GM23338 (cell line): ENCODE results near the gene ECD. TPM values are rescaled to one million over a fixed set of nuclear protein-coding genes. Genes with fewer than 3 reads are reported as not detected.

Experiments
- ATAC-seq: fragments of 200-7000 bp; cut with Tn5 transposase; 3 replicates; pipeline ENCODE4 v1.9.1; 2020
- DNase-seq: peaks from one replicate; pipeline ENCODE4 v3.0.0-alpha.2; 2015; ENCODE audit warnings: low spot score
- H2AFZ ChIP-seq: fragments of 200-600 bp; sonication (generic); 2 replicates; pipeline ENCODE4 v1.8.0; 2016; ENCODE audit warnings: antibody characterized with exemption, mild to moderate bottlenecking, moderate library complexity
- H3F3A ChIP-seq: fragments of 200-600 bp; sonication (generic); replicated peaks from 2 replicates; pipeline ENCODE4 v1.8.0; 2017; ENCODE audit warnings: antibody characterized with exemption, mixed run types, low read depth
- H3K27ac ChIP-seq: fragments of 200-600 bp; sonication (generic); 2 replicates; pipeline ENCODE4 v1.6.1; 2016; ENCODE audit warnings: low read depth
- H3K27me3 ChIP-seq: fragments of 200-600 bp; sonication (generic); 2 replicates; pipeline ENCODE4 v1.8.0; 2016; ENCODE audit warnings: mild to moderate bottlenecking, mixed run types, moderate library complexity; ENCODE audit not compliant: insufficient read depth
- H3K36me3 ChIP-seq: fragments of 200-600 bp; sonication (generic); 2 replicates; pipeline ENCODE4 v1.8.0; 2016; ENCODE audit warnings: mild to moderate bottlenecking; ENCODE audit not compliant: insufficient read depth
- H3K4me1 ChIP-seq: fragments of 200-600 bp; sonication (generic); 2 replicates; pipeline ENCODE4 v1.8.0; 2016; ENCODE audit warnings: mild to moderate bottlenecking, moderate library complexity; ENCODE audit not compliant: insufficient read depth
- H3K4me2 ChIP-seq: fragments of 200-600 bp; sonication (generic); 2 replicates; pipeline ENCODE4 v1.7.1; 2017; ENCODE audit warnings: mixed run types
- H3K4me3 ChIP-seq: fragments of 200-600 bp; sonication (generic); 2 replicates; pipeline ENCODE4 v1.6.1; 2016; ENCODE audit warnings: mixed run types
- H3K79me2 ChIP-seq: fragments of 200-600 bp; sonication (generic); replicated peaks from 2 replicates; pipeline ENCODE4 v1.8.0; 2017; ENCODE audit warnings: mild to moderate bottlenecking; ENCODE audit not compliant: insufficient read depth
- H3K9me2 ChIP-seq: fragments of 200-600 bp; sonication (generic); 2 replicates; pipeline ENCODE4 v1.8.0; 2017; ENCODE audit not compliant: insufficient read depth
- H4K20me1 ChIP-seq: fragments of 200-600 bp; sonication (generic); replicated peaks from 2 replicates; pipeline ENCODE4 v1.8.0; 2017; ENCODE audit warnings: mild to moderate bottlenecking; ENCODE audit not compliant: insufficient read depth
- H3K27ac Mint-ChIP-seq: 2 replicates; pipeline ENCODE4 v1.8.0; 2020; ENCODE audit warnings: inconsistent platforms, mild to moderate bottlenecking, moderate library complexity, mixed read lengths
- H3K27me3 Mint-ChIP-seq: 3 replicates; pipeline ENCODE4 v1.8.0; 2022; ENCODE audit warnings: low read depth, mild to moderate bottlenecking, moderate library complexity, mixed read lengths, inconsistent platforms; ENCODE audit not compliant: insufficient read depth, poor library complexity
- H3K36me3 Mint-ChIP-seq: 3 replicates; pipeline ENCODE4 v1.8.0; 2021; ENCODE audit warnings: low read depth, mild to moderate bottlenecking, inconsistent platforms, moderate library complexity, mixed read lengths
- H3K4me1 Mint-ChIP-seq: 3 replicates; pipeline ENCODE4 v1.8.0; 2020; ENCODE audit warnings: mild to moderate bottlenecking, inconsistent platforms, mixed read lengths
- H3K4me3 Mint-ChIP-seq: 3 replicates; pipeline ENCODE4 v1.8.0; 2021; ENCODE audit warnings: moderate library complexity, mild to moderate bottlenecking, inconsistent platforms, mixed read lengths
- H3K9me3 Mint-ChIP-seq: 3 replicates; pipeline ENCODE4 v1.8.0; 2020; ENCODE audit warnings: moderate library complexity, mild to moderate bottlenecking, inconsistent platforms, mixed read lengths
- EZH2phosphoT487 ChIP-seq: fragments of 200-600 bp; sonication (generic); IDR thresholded peaks from one replicate; pipeline ENCODE4 v1.8.1; 2018; ENCODE audit warnings: antibody characterized with exemption; ENCODE audit not compliant: unreplicated experiment
- POLR2AphosphoS5 ChIP-seq: IDR thresholded peaks from 2 replicates; pipeline ENCODE4 v1.6.1; 2016; ENCODE audit warnings: antibody characterized with exemption, low read depth
- ZNF331 ChIP-seq: fragments of 250-450 bp; sonication (Bioruptor Pico); IDR thresholded peaks from 2 replicates; pipeline ENCODE4 v1.5.0; 2020; ENCODE audit warnings: low read depth, mild to moderate bottlenecking, moderate library complexity
- polyA plus RNA-seq: library from polyadenylated mRNA; unstranded; fragments of >200 nt; fragmentation: Nextera tagmentation; extraction: Ambion mirVana; gene quantifications from 2 replicates; pipeline ENCODE4 v1.2.1, GENCODE V29; 2016
- total RNA-seq: library from RNA; depleted of rRNA; stranded (reverse); fragments of >200 nt; shearing (Covaris generic); gene quantifications from 2 replicates; pipeline ENCODE4 v1.2.3, GENCODE V29; 2014
- TF ChIP-seq, protein P1 (sequence below): fragments of 250-450 bp; sonication (Bioruptor Pico); IDR thresholded peaks from 2 replicates; pipeline ENCODE4 v1.5.0; 2020; ENCODE audit warnings: mild to moderate bottlenecking, moderate library complexity
- TF ChIP-seq, protein P2 (sequence below), 2 experiments: fragments of 200-600 bp in 1 of 2; sonication (generic) in 1 of 2; conservative IDR thresholded peaks; 2 replicates each; pipeline versions ENCODE4 v1.5.1 to v1.6.1; 2016 to 2017; ENCODE audit warnings: antibody characterized with exemption in 2 of 2, low read depth in 2 of 2, mild to moderate bottlenecking in 2 of 2, moderate library complexity in 1 of 2
- TF ChIP-seq, protein P3 (sequence below): IDR thresholded peaks from 2 replicates; pipeline ENCODE4 v1.6.1; 2016; ENCODE audit warnings: antibody characterized with exemption

Gene ECD
- total and polyA plus RNA-seq, 2 experiments from 2014 or later: 37.8 to 56.6 TPM

DNA sequence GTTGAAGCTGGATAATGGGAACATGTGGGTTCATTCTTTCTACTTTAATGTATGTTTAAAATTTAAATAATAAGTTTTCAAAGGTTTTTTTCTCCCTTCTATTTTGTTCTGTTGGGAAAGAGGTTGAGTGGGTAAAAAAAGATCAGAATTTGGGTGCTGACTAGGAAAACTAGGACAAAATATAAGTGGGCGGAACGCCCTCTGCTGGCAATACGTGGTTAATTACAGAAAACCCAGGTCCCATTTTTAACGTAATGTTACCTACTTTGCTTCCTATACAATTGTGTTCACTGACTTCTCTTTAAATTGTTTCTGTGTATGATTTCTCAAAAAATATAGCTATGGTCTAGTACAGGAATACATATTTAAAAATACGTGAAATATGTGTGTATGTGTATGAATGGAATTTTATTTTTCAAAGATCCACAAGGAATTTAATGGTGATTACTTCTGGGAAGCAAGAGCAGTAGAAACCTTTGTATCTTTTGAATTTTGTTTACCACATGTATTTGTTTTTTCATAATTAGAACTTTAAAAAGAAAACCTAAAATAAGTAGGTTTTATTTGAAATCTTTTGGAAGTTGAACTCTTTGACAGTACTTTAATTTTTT, 8.7 kb downstream of the ECD start:
- no peaks in the 10 kb centered on the region for H3K9me3 Mint-ChIP-seq
- Histone ChIP-seq H4K20me1 (peaks cover 13% of the 10 kb centered on the region), H3K36me3 (peaks cover 43% of the 10 kb centered on the region; the same call in 1 of the 2 replicates), H3K4me2 (no peak overlapping the region), H3K9me2 (no peaks in the 10 kb centered on the region), H2AFZ (no peak overlapping the region), H3K4me3 (no peak overlapping the region), H3K27ac (no peak overlapping the region), H3K4me1 (no peaks in the 10 kb centered on the region), H3K79me2 (peaks cover 46% of the 10 kb centered on the region), H3F3A (no peaks in the 10 kb centered on the region), H3K27me3 (no peaks in the 10 kb centered on the region)
- H3K36me3 Mint-ChIP-seq: peaks cover 59% of the 10 kb centered on the region
- ATAC-seq (no peak), DNase-seq (peak; percentile 69)
- H3K4me1 Mint-ChIP-seq: no peaks in the 10 kb centered on the region
- H3K4me3 Mint-ChIP-seq: no peak overlapping the region
- TF ChIP-seq, protein P1, sequence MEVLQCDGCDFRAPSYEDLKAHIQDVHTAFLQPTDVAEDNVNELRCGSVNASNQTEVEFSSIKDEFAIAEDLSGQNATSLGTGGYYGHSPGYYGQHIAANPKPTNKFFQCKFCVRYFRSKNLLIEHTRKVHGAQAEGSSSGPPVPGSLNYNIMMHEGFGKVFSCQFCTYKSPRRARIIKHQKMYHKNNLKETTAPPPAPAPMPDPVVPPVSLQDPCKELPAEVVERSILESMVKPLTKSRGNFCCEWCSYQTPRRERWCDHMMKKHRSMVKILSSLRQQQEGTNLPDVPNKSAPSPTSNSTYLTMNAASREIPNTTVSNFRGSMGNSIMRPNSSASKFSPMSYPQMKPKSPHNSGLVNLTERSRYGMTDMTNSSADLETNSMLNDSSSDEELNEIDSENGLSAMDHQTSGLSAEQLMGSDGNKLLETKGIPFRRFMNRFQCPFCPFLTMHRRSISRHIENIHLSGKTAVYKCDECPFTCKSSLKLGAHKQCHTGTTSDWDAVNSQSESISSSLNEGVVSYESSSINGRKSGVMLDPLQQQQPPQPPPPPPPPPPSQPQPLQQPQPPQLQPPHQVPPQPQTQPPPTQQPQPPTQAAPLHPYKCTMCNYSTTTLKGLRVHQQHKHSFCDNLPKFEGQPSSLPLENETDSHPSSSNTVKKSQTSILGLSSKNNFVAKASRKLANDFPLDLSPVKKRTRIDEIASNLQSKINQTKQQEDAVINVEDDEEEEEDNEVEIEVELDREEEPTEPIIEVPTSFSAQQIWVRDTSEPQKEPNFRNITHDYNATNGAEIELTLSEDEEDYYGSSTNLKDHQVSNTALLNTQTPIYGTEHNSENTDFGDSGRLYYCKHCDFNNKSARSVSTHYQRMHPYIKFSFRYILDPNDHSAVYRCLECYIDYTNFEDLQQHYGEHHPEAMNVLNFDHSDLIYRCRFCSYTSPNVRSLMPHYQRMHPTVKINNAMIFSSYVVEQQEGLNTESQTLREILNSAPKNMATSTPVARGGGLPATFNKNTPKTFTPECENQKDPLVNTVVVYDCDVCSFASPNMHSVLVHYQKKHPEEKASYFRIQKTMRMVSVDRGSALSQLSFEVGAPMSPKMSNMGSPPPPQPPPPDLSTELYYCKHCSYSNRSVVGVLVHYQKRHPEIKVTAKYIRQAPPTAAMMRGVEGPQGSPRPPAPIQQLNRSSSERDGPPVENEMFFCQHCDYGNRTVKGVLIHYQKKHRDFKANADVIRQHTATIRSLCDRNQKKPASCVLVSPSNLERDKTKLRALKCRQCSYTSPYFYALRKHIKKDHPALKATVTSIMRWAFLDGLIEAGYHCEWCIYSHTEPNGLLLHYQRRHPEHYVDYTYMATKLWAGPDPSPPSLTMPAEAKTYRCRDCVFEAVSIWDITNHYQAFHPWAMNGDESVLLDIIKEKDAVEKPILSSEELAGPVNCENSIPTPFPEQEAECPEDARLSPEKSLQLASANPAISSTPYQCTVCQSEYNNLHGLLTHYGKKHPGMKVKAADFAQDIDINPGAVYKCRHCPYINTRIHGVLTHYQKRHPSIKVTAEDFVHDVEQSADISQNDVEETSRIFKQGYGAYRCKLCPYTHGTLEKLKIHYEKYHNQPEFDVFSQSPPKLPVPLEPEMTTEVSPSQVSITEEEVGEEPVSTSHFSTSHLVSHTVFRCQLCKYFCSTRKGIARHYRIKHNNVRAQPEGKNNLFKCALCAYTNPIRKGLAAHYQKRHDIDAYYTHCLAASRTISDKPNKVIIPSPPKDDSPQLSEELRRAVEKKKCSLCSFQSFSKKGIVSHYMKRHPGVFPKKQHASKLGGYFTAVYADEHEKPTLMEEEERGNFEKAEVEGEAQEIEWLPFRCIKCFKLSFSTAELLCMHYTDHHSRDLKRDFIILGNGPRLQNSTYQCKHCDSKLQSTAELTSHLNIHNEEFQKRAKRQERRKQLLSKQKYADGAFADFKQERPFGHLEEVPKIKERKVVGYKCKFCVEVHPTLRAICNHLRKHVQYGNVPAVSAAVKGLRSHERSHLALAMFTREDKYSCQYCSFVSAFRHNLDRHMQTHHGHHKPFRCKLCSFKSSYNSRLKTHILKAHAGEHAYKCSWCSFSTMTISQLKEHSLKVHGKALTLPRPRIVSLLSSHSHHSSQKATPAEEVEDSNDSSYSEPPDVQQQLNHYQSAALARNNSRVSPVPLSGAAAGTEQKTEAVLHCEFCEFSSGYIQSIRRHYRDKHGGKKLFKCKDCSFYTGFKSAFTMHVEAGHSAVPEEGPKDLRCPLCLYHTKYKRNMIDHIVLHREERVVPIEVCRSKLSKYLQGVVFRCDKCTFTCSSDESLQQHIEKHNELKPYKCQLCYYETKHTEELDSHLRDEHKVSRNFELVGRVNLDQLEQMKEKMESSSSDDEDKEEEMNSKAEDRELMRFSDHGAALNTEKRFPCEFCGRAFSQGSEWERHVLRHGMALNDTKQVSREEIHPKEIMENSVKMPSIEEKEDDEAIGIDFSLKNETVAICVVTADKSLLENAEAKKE (CRISPR knock-in tag): no peak
- TF ChIP-seq, protein P2, sequence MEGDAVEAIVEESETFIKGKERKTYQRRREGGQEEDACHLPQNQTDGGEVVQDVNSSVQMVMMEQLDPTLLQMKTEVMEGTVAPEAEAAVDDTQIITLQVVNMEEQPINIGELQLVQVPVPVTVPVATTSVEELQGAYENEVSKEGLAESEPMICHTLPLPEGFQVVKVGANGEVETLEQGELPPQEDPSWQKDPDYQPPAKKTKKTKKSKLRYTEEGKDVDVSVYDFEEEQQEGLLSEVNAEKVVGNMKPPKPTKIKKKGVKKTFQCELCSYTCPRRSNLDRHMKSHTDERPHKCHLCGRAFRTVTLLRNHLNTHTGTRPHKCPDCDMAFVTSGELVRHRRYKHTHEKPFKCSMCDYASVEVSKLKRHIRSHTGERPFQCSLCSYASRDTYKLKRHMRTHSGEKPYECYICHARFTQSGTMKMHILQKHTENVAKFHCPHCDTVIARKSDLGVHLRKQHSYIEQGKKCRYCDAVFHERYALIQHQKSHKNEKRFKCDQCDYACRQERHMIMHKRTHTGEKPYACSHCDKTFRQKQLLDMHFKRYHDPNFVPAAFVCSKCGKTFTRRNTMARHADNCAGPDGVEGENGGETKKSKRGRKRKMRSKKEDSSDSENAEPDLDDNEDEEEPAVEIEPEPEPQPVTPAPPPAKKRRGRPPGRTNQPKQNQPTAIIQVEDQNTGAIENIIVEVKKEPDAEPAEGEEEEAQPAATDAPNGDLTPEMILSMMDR (conservative IDR thresholded peaks at IDR 0.05; ENCODE audit: low read depth in 2 of 2): peak; percentile 71 to 89
- no peak overlapping the region for H3K27ac Mint-ChIP-seq
- H3K27me3 Mint-ChIP-seq: no peaks in the 10 kb centered on the region

DNA sequence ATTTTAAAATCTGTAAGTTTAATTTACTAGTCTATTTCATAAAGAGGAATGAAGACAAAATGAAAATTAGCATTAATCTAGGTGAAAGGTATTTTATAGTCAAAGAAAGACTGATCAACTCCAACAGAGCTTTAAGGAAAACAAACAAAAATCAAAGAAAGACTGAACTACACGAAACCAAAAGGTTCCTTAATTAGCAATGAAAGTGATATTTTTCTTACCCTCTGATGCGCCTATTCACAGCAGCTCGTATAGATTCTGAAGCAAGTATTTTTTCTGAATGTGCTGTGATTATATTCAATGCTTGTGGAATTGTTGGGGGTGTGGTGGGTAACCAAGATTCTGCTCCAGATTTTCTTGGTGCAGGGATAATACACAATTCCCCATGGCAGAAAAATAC, 11.8 kb downstream of the ECD start:
- DNase-seq (no peak), ATAC-seq (no peak)
- H3K4me3 Mint-ChIP-seq: no peak overlapping the region
- no peaks in the 10 kb centered on the region for H3K9me3 Mint-ChIP-seq
- H3K36me3 Mint-ChIP-seq: peaks cover 67% of the 10 kb centered on the region
- peaks cover 15% of the 10 kb centered on the region for H3K79me2 ChIP-seq
- no peaks in the 10 kb centered on the region for H3K27me3 ChIP-seq
- no peaks in the 10 kb centered on the region for H3F3A ChIP-seq
- no peak overlapping the region for H3K27ac Mint-ChIP-seq
- H3K9me2 ChIP-seq: no peaks in the 10 kb centered on the region
- no peak overlapping the region for H3K4me2 ChIP-seq
- H3K27ac ChIP-seq: no peak overlapping the region
- no peak overlapping the region for H2AFZ ChIP-seq
- H3K36me3 ChIP-seq: peaks cover 47% of the 10 kb centered on the region
- H4K20me1 ChIP-seq: no peaks in the 10 kb centered on the region
- no peak overlapping the region for H3K4me3 ChIP-seq
- H3K4me1 ChIP-seq: no peaks in the 10 kb centered on the region
- H3K27me3 Mint-ChIP-seq: no peaks in the 10 kb centered on the region
- no peaks in the 10 kb centered on the region for H3K4me1 Mint-ChIP-seq
- TF ChIP-seq POLR2AphosphoS5: no peak
- TF ChIP-seq ZNF331 (CRISPR knock-in tag): no peak
- TF ChIP-seq, protein P3, sequence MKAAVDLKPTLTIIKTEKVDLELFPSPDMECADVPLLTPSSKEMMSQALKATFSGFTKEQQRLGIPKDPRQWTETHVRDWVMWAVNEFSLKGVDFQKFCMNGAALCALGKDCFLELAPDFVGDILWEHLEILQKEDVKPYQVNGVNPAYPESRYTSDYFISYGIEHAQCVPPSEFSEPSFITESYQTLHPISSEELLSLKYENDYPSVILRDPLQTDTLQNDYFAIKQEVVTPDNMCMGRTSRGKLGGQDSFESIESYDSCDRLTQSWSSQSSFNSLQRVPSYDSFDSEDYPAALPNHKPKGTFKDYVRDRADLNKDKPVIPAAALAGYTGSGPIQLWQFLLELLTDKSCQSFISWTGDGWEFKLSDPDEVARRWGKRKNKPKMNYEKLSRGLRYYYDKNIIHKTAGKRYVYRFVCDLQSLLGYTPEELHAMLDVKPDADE: no peak
- TF ChIP-seq, protein P2 (conservative IDR thresholded peaks at IDR 0.05; ENCODE audit: low read depth in 2 of 2): no peak
- TF ChIP-seq EZH2phosphoT487: no peak
